Measurements from ENCODE around the gene RNU7-1.
"Not testable (repeated sequence)": the region's sequence is repeated elsewhere in the genome, so short reads cannot be mapped to it uniquely, and the experiment has no call there.

RNU7-1 gene

GRCh38 chr12:6902448-6902847, 41.2 kb upstream of the RNU7-1 start:
- H3K4me1 ChIP-seq = peaks cover 7% of the 10 kb centered on the region
- H3K4me3 ChIP-seq (ENCODE audit: low read depth, low read length) = no peak overlapping the region
- no peak for TF ChIP-seq CTCF (IDR thresholded peaks at IDR 0.05; ENCODE audit: low read depth, low read length)
- no peaks in the 10 kb centered on the region for H3K27me3 ChIP-seq
- DNase-seq = no peak
- no peaks in the 10 kb centered on the region for H3K9me3 ChIP-seq
- H3K36me3 ChIP-seq = no peaks in the 10 kb centered on the region

- no peaks in the 10 kb centered on the region for H3K36me3 ChIP-seq
- no peak for DNase-seq
- no peak for TF ChIP-seq CTCF (IDR thresholded peaks at IDR 0.05; ENCODE audit: low read depth, low read length)
- peaks cover 7% of the 10 kb centered on the region for H3K4me1 ChIP-seq
- no peaks in the 10 kb centered on the region for H3K27me3 ChIP-seq
- H3K4me3 ChIP-seq (ENCODE audit: low read depth, low read length) = no peak overlapping the region
- H3K9me3 ChIP-seq = no peaks in the 10 kb centered on the region
Measured at GRCh38 chr12:6903722-6904121, 39.9 kb upstream of the RNU7-1 start.

GRCh38 chr12:6904280-6905276, 39.0 kb upstream of the RNU7-1 start, which contains the start of gene LRRC23:
Gene LRRC23, plus strand, starts transcription at chr12:6904822. Its CDS starts 812 bp downstream, at chr12:6905634.
- H3K9me3 ChIP-seq = no peaks in the 10 kb centered on the region
- H3K4me3 ChIP-seq (ENCODE audit: low read depth, low read length) = peak within 1 kb of the TSS; percentile 84
- peak; percentile 97 for DNase-seq
- no peaks in the 10 kb centered on the region for H3K27me3 ChIP-seq
- H3K36me3 ChIP-seq = no peaks in the 10 kb centered on the region
- H3K4me1 ChIP-seq = peaks cover 7% of the 10 kb centered on the region
- TF ChIP-seq CTCF (IDR thresholded peaks at IDR 0.05; ENCODE audit: low read depth, low read length) = no peak

- Histone ChIP-seq H3K4me1 (peaks cover 7% of the 10 kb centered on the region), H3K4me3 (ENCODE audit: low read depth, low read length) (peak overlapping the region; percentile 84), H3K36me3 (no peaks in the 10 kb centered on the region), H3K9me3 (no peaks in the 10 kb centered on the region), H3K27me3 (no peaks in the 10 kb centered on the region)
- DNase-seq = no peak
- no peak for TF ChIP-seq CTCF (IDR thresholded peaks at IDR 0.05; ENCODE audit: low read depth, low read length)
Measured at GRCh38 chr12:6905414-6906040, 38.1 kb upstream of the RNU7-1 start.

GRCh38 chr12:6908141-6908540, 35.5 kb upstream of the RNU7-1 start:
- not testable (repeated sequence) for H3K9me3 ChIP-seq; DNase-seq; H3K27me3 ChIP-seq; H3K36me3 ChIP-seq; H3K4me1 ChIP-seq; H3K4me3 ChIP-seq (ENCODE audit: low read depth, low read length)

- H3K4me3 ChIP-seq (ENCODE audit: low read depth, low read length) = no peak overlapping the region
- DNase-seq = no peak
- no peaks in the 10 kb centered on the region for H3K36me3 ChIP-seq
- H3K27me3 ChIP-seq = no peaks in the 10 kb centered on the region
- peaks cover 3% of the 10 kb centered on the region; the same call in 1 of the 2 replicates for H3K4me1 ChIP-seq
- no peak for TF ChIP-seq CTCF (IDR thresholded peaks at IDR 0.05; ENCODE audit: low read depth, low read length)
- H3K9me3 ChIP-seq = no peaks in the 10 kb centered on the region
Measured at GRCh38 chr12:6909421-6910145, 34.0 kb upstream of the RNU7-1 start.

All from BE2C (cell line).